ENCODE data around the gene UNC79. TPM values are rescaled to one million over a fixed set of nuclear protein-coding genes. Genes with fewer than 3 reads are reported as not detected.

UNC79 gene
- total RNA-seq, 1 donor from 2014 or later: 0.10 TPM

DNA sequence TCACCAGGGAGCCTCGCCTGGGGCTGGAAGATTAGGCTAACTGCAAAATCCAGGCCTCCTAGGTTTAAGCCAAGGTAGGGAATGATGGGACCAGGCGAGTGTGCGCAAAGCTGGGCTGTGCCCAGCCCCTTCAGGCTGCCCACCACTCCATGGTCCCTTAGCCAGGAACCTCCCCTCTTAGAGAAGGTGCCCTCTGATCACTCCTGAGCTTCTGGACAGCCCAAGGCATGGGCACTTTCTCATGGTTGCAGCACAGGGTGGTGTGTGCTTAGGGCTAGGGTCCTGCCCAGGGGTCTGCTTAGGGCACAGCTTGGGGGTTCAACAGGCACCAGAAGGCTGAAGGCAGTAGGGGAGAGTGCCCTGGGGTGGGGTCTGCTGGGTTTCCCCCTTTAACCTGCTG lies 288.5 kb downstream of the UNC79 start:
- Mint-ChIP-seq H3K27ac (ENCODE audit: unreplicated experiment) (no peak overlapping the region), H3K36me3 (ENCODE audit: low read depth) (no peaks in the 10 kb centered on the region), H3K27me3 (ENCODE audit: low read depth) (peaks cover 6% of the 10 kb centered on the region), H3K9me3 (ENCODE audit: low read depth) (peaks cover 3% of the 10 kb centered on the region), H3K4me1 (ENCODE audit: low read depth) (no peaks in the 10 kb centered on the region), H3K4me3 (ENCODE audit: unreplicated experiment) (no peak overlapping the region)
- DNase-seq (ENCODE audit: low spot score): no peak
- TF ChIP-seq, protein P1, sequence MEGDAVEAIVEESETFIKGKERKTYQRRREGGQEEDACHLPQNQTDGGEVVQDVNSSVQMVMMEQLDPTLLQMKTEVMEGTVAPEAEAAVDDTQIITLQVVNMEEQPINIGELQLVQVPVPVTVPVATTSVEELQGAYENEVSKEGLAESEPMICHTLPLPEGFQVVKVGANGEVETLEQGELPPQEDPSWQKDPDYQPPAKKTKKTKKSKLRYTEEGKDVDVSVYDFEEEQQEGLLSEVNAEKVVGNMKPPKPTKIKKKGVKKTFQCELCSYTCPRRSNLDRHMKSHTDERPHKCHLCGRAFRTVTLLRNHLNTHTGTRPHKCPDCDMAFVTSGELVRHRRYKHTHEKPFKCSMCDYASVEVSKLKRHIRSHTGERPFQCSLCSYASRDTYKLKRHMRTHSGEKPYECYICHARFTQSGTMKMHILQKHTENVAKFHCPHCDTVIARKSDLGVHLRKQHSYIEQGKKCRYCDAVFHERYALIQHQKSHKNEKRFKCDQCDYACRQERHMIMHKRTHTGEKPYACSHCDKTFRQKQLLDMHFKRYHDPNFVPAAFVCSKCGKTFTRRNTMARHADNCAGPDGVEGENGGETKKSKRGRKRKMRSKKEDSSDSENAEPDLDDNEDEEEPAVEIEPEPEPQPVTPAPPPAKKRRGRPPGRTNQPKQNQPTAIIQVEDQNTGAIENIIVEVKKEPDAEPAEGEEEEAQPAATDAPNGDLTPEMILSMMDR (IDR thresholded peaks at IDR 0.05): no peak

DNA sequence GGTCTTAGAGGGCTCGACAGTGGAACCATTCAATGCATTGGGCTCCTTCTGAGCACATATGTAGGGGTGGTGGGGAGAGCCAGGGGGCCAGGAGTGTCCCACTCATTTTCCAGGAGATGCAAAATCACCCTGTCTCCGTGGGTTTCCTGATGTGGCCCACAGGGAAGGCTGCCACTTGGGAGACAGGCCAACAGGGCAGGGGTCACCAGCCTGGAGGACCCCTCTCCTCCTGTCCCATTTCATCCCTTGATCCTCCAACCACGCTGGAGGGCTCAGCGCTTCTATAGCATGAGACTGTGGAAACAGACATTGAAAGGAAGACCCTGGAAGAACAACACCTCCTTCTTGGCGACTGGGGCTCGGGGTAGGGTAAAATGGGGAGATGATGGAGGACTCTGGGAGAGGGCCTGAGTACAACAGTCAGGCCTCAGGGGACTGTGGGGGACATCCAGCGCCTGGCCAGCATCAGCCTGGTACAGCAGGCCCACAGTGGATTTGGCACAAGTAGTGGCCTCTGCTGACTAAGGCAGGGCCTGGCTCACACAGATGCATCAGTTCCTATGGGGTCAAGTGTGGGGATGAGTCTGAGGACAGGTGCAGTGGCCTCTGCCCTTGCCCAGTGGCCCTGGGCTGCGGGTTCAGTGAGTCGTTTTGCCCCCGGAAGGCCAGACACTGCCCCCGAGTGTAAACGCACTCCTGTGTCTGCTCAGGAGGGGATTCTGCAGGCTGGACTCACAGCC lies 289.5 kb downstream of the UNC79 start:
- no peak overlapping the region for H3K27ac Mint-ChIP-seq (ENCODE audit: unreplicated experiment)

DNA sequence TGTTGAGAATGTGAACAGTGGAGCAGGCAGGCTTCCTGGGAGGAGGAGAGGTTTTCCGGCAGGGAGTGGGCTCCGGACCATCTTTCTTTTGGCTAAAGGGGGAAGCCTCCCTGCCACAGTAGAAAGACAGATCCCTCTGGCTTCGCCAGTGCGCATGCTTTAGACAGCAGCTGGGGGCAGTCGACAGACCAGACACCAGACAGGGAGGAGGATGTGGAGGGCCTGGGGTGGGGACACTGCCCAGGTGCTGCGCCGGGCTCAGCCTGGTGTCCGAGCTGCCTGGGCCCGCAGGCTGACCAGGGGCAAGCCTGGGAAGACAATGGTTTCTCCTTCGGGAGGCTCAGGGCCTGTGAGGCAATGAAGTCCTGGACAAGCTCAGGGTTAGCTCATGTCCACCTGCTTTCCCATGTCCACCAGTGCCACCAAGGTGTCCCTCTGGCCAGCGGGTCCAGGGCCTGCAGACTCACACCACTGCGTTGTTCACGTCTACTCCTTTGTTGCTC lies 290.3 kb downstream of the UNC79 start:
- no peak overlapping the region for H3K27ac Mint-ChIP-seq (ENCODE audit: unreplicated experiment)
- TF ChIP-seq, protein P1 (IDR thresholded peaks at IDR 0.05): no peak
- H3K27me3 Mint-ChIP-seq (ENCODE audit: low read depth): no peaks in the 10 kb centered on the region
- no peak overlapping the region for H3K4me3 Mint-ChIP-seq (ENCODE audit: unreplicated experiment)
- no peaks in the 10 kb centered on the region for H3K4me1 Mint-ChIP-seq (ENCODE audit: low read depth)
- H3K36me3 Mint-ChIP-seq (ENCODE audit: low read depth): no peaks in the 10 kb centered on the region
- H3K9me3 Mint-ChIP-seq (ENCODE audit: low read depth): peaks cover 3% of the 10 kb centered on the region
- DNase-seq (ENCODE audit: low spot score): no peak

More for the DNA sequence above, 289.5 kb downstream of the UNC79 start:
- Mint-ChIP-seq H3K9me3 (ENCODE audit: low read depth) (peaks cover 3% of the 10 kb centered on the region), H3K4me3 (ENCODE audit: unreplicated experiment) (no peak overlapping the region), H3K4me1 (ENCODE audit: low read depth) (no peaks in the 10 kb centered on the region), H3K36me3 (ENCODE audit: low read depth) (no peaks in the 10 kb centered on the region), H3K27me3 (ENCODE audit: low read depth) (peaks cover 4% of the 10 kb centered on the region)
- TF ChIP-seq, protein P1 (IDR thresholded peaks at IDR 0.05): no peak
- DNase-seq (ENCODE audit: low spot score): no peak

GRCh38 chr14:93723001-93723400 lies 292.3 kb downstream of the UNC79 start:
- H3K4me3 Mint-ChIP-seq (ENCODE audit: unreplicated experiment): no peak overlapping the region
- TF ChIP-seq, protein P1 (IDR thresholded peaks at IDR 0.05): no peak
- no peaks in the 10 kb centered on the region for H3K27me3 Mint-ChIP-seq (ENCODE audit: low read depth)
- H3K9me3 Mint-ChIP-seq (ENCODE audit: low read depth): peaks cover 3% of the 10 kb centered on the region
- no peak for DNase-seq (ENCODE audit: low spot score)
- H3K4me1 Mint-ChIP-seq (ENCODE audit: low read depth): no peaks in the 10 kb centered on the region
- H3K27ac Mint-ChIP-seq (ENCODE audit: unreplicated experiment): no peak overlapping the region
- H3K36me3 Mint-ChIP-seq (ENCODE audit: low read depth): no peaks in the 10 kb centered on the region

DNA sequence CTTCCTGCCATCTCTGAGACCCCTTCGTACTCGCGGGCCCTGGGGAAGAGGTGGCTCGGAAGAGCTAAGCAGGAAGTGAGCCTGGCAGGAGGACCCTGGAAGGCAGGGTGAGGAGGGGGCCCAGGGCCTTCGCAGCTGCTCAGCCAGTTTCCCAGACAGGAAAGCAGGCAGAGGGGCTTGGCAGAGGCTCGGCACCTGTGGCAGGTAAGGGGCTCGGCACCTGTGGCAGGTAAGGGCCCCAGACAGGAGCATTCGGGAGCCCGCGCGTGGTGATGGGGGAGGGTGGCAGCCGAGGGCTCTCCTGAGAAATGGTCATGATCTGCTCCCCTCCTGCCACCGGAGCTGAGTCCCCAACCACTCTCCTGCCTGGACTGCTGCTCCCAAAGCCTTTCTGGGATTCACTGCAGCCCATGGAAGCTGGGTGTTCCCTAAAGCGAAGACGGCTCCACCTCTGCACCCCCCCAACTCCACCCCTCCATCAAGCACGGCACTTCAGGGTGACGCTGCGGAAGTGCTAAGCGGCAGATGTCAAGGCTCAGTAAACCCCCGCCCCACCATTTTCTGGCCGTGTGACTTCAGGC lies 294.4 kb downstream of the UNC79 start:
- H3K27ac Mint-ChIP-seq (ENCODE audit: unreplicated experiment): no peak overlapping the region
- H3K4me3 Mint-ChIP-seq (ENCODE audit: unreplicated experiment): no peak overlapping the region
- peaks cover 3% of the 10 kb centered on the region for H3K9me3 Mint-ChIP-seq (ENCODE audit: low read depth)
- no peak for DNase-seq (ENCODE audit: low spot score)
- H3K27me3 Mint-ChIP-seq (ENCODE audit: low read depth): no peaks in the 10 kb centered on the region
- H3K4me1 Mint-ChIP-seq (ENCODE audit: low read depth): no peaks in the 10 kb centered on the region
- no peaks in the 10 kb centered on the region for H3K36me3 Mint-ChIP-seq (ENCODE audit: low read depth)
- TF ChIP-seq, protein P1 (IDR thresholded peaks at IDR 0.05): no peak

All from chondrocyte (in vitro differentiated cells).